ENCODE measurements around the gene FCRL2.

FCRL2 gene

GRCh38 chr1:157696966-157697628 lies 79.8 kb downstream of the FCRL2 start:
- no peak for TF ChIP-seq CREB1 (IDR thresholded peaks at IDR 0.05; ENCODE audit: low read depth)
- TF ChIP-seq MAX (IDR thresholded peaks at IDR 0.05), result no peak
- TF ChIP-seq REST (IDR thresholded peaks at IDR 0.05; ENCODE audit: low read depth), result no peak
- TF ChIP-seq ZBTB7A (IDR thresholded peaks at IDR 0.05; ENCODE audit: low read depth), result no peak
- TF ChIP-seq TCF12 (IDR thresholded peaks at IDR 0.05; ENCODE audit: low read depth), result no peak
- TF ChIP-seq RAD21 (IDR thresholded peaks at IDR 0.05; ENCODE audit: low read depth), result no peak
- TF ChIP-seq EGR1 (IDR thresholded peaks at IDR 0.05), result no peak
- no peak for TF ChIP-seq NFIC (IDR thresholded peaks at IDR 0.05)
- TF ChIP-seq, protein P1, sequence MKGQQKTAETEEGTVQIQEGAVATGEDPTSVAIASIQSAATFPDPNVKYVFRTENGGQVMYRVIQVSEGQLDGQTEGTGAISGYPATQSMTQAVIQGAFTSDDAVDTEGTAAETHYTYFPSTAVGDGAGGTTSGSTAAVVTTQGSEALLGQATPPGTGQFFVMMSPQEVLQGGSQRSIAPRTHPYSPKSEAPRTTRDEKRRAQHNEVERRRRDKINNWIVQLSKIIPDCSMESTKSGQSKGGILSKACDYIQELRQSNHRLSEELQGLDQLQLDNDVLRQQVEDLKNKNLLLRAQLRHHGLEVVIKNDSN (IDR thresholded peaks at IDR 0.05), result no peak
- TF ChIP-seq FOXM1 (IDR thresholded peaks at IDR 0.05; ENCODE audit: borderline replicate concordance, low read depth), result no peak
- no peak for TF ChIP-seq TEAD4 (IDR thresholded peaks at IDR 0.05)
- TF ChIP-seq CEBPB (IDR thresholded peaks at IDR 0.05), result no peak
- no peak for TF ChIP-seq TAF1 (IDR thresholded peaks at IDR 0.05; ENCODE audit: low read depth)
- TF ChIP-seq YY1 (IDR thresholded peaks at IDR 0.05; ENCODE audit: low read depth), result no peak
- TF ChIP-seq EP300 (IDR thresholded peaks at IDR 0.05; ENCODE audit: borderline replicate concordance), result no peak
